T-cell (primary cell): ENCODE results near the gene AMOT. TPM values are rescaled to one million over a fixed set of nuclear protein-coding genes. Genes with fewer than 3 reads are reported as not detected.

Experiments
- ATAC-seq, 4 experiments: fragments of 200-7000 bp in 3 of 4; fragments of 150-1000 bp in 1 of 4; cut with Tn5 transposase; replicated peaks in 1 of 4; 1 replicate in 3 of 4; 2 replicates in 1 of 4; pipeline ENCODE4 v1.10.0; 2021; ENCODE audit warnings: moderate library complexity in 3 of 4, mild to moderate bottlenecking in 2 of 4, moderate number of reproducible peaks in 1 of 4
- CTCF ChIA-PET, 2 donors: fragments of 300-600 bp; sonication (Branson Sonifier 250); formaldehyde crosslinking; loops; one replicate each; lab custom pipeline; 2022; ENCODE audit warnings: antibody characterized with exemption in 2 of 2; lab: Charles Lee
- POLR2A ChIA-PET, 2 donors: fragments of 300-600 bp; sonication (Branson Sonifier 250); formaldehyde crosslinking; loops; one replicate each; lab custom pipeline; 2022; ENCODE audit warnings: antibody characterized with exemption in 2 of 2; lab: Charles Lee
- DNase-seq, 35 experiments: peaks; one replicate each; pipeline versions ENCODE4 v3.0.0 to v3.0.0-alpha.2; 2013 to 2023
- H3K27ac ChIP-seq: one replicate; pipeline ENCODE4 v1.5.1; 2013; ENCODE audit warnings: low read length
- H3K27me3 ChIP-seq, 2 experiments: replicated peaks in 1 of 2; 1 replicate in 1 of 2; 2 replicates in 1 of 2; pipeline versions ENCODE4 v1.6.1 to v1.7.0; 2013; ENCODE audit warnings: low read length in 1 of 2, mixed read lengths in 1 of 2; ENCODE audit not compliant: control insufficient read depth in 2 of 2, insufficient read depth in 2 of 2; ENCODE audit errors: extremely low read depth in 1 of 2
- H3K36me3 ChIP-seq, 2 donors: 1 replicate in 1 of 2; 2 replicates in 1 of 2; pipeline versions ENCODE4 v1.6.1 to v1.7.0; 2013; ENCODE audit warnings: low read length in 1 of 2; ENCODE audit not compliant: control insufficient read depth in 2 of 2, insufficient read depth in 1 of 2; ENCODE audit errors: extremely low read depth in 1 of 2
- H3K4me1 ChIP-seq, 2 experiments: 1 replicate in 1 of 2; 2 replicates in 1 of 2; pipeline versions ENCODE4 v1.6.1 to v1.7.0; 2013; ENCODE audit warnings: low read length in 2 of 2, mixed read lengths in 1 of 2; ENCODE audit not compliant: insufficient read depth in 2 of 2, control insufficient read depth in 1 of 2; ENCODE audit errors: extremely low read depth in 1 of 2
- H3K4me3 ChIP-seq, 2 donors: 1 replicate in 1 of 2; 2 replicates in 1 of 2; pipeline versions ENCODE4 v1.5.1 to v1.7.0; 2013; ENCODE audit warnings: mild to moderate bottlenecking in 2 of 2, low read length in 1 of 2, moderate library complexity in 1 of 2; ENCODE audit not compliant: control insufficient read depth in 1 of 2; ENCODE audit errors: extremely low read depth in 1 of 2
- H3K9me3 ChIP-seq: 2 replicates; pipeline ENCODE4 v1.7.0; 2013
- H3K27ac Mint-ChIP-seq, 2 donors: one replicate each; pipeline ENCODE4 v1.8.0; 2020 to 2021; ENCODE audit warnings: mild to moderate bottlenecking in 2 of 2, mixed read lengths in 2 of 2
- H3K27me3 Mint-ChIP-seq, 2 donors: one replicate each; pipeline ENCODE4 v1.8.0; 2021 to 2022; ENCODE audit warnings: mixed read lengths in 2 of 2
- H3K36me3 Mint-ChIP-seq: one replicate; pipeline ENCODE4 v1.8.0; 2021; ENCODE audit warnings: mixed read lengths
- H3K4me1 Mint-ChIP-seq, 3 donors: one replicate each; pipeline ENCODE4 v1.8.0; 2020 to 2022; ENCODE audit warnings: mixed read lengths in 3 of 3, mild to moderate bottlenecking in 1 of 3
- H3K4me3 Mint-ChIP-seq, 3 donors: one replicate each; pipeline ENCODE4 v1.8.0; 2020 to 2022; ENCODE audit warnings: mild to moderate bottlenecking in 3 of 3, mixed read lengths in 3 of 3, moderate library complexity in 3 of 3
- H3K9me3 Mint-ChIP-seq, 3 donors: one replicate each; pipeline ENCODE4 v1.8.0; 2020 to 2022; ENCODE audit warnings: mixed read lengths in 3 of 3
- WGBS: methylation state at CpG from one replicate; pipeline ENCODE4 v1.1.5; 2013; ENCODE audit warnings: missing lambda C conversion rate; ENCODE audit not compliant: insufficient coverage; 5-methylcytosine and 5-hydroxymethylcytosine counted together
- total RNA-seq, 35 experiments: library from RNA in 6 of 35; stranded (reverse) in 6 of 35; fragments of 120-200 nt in 1 of 35; gene quantifications; one replicate each; pipeline versions ENCODE4 v1.2.1 to v1.2.4 and lab custom pipeline; 2013 to 2026

The AMOT gene
- total RNA-seq, 5 donors from 2014 or later (not counting 1 experiment from before 2014, with no cell fraction given), result 2.7 to 3.9 (median 3.6) TPM

DNA sequence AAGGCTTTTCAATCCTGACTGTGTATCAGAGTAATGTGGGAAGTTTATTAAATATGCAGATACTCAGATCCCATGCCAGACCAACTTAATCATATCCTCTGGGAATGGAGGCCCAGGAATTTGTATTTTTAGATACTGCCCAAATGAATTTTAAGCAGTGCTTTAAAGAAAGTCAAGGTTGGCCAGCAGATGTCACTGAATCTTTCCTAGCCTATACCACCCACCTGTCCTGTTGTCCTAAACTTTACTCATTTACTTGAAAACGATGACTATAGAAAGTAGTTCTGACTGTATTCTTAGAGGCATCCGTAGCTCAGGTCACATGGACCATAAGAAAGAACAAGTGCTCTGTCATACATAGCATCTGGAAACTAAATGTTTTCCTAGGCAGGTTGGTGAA is 79.9 kb downstream of the AMOT start:
- Mint-ChIP-seq H3K27me3 (peaks cover 3 to 35% of the 10 kb centered on the region in 2 donors), H3K36me3 (no peaks in the 10 kb centered on the region), H3K27ac (no peak overlapping the region), H3K9me3 (no peaks in the 10 kb centered on the region), H3K4me1 (no peaks in the 10 kb centered on the region), H3K4me3 (no peak overlapping the region)
- ATAC-seq, result no peak
- CTCF ChIA-PET, result no interaction called here
- POLR2A ChIA-PET, result no interaction called here
- WGBS, result 0% methylated on average over 1 of the region's 2 CpGs
- no peaks in the 10 kb centered on the region for H3K27me3 ChIP-seq
- no peak overlapping the region for H3K27ac ChIP-seq
- H3K9me3 ChIP-seq, result no peaks in the 10 kb centered on the region
- H3K4me1 ChIP-seq, result no peaks in the 10 kb centered on the region
- no peak overlapping the region for H3K4me3 ChIP-seq
- H3K36me3 ChIP-seq, result no peaks in the 10 kb centered on the region
- DNase-seq, result no peak

- Mint-ChIP-seq H3K9me3 (no peaks in the 10 kb centered on the region), H3K4me1 (no peaks in the 10 kb centered on the region), H3K27ac (no peak overlapping the region), H3K4me3 (no peak overlapping the region), H3K36me3 (no peaks in the 10 kb centered on the region), H3K27me3 (peaks cover 3 to 37% of the 10 kb centered on the region in 2 donors)
- ATAC-seq (no peak), DNase-seq (no peak)
- ChIA-PET POLR2A (no interaction called here), CTCF (no interaction called here)
- H3K4me1 ChIP-seq, result no peaks in the 10 kb centered on the region
- H3K36me3 ChIP-seq, result no peaks in the 10 kb centered on the region
- H3K27ac ChIP-seq, result no peak overlapping the region
- H3K4me3 ChIP-seq, result no peak overlapping the region
- no CpG with 5 or more reads among the region's 2 CpGs for WGBS
- no peaks in the 10 kb centered on the region for H3K27me3 ChIP-seq
- H3K9me3 ChIP-seq, result no peaks in the 10 kb centered on the region
Measured at GRCh38 chrX:112759966-112760365, 80.7 kb downstream of the AMOT start.

DNA sequence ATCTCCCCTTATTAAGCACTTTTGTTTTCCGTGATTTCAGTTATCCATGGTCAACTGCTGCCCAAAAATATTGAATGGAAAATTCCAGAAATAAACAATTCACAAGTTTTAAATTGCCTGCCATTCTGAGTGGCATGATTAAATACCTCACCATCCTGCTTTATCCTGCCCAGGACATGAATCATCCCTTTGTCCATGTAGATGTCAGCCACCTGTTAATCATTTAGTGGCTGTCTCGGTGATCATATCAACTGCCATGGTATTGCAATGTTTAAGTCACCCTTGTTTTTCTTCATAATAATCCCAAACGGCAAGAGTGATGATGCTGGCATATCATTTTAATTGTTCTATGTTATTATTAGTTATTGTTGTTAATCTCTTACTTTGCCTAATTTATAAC is 81.1 kb downstream of the AMOT start:
- POLR2A ChIA-PET, result no interaction called here
- CTCF ChIA-PET, result no interaction called here

GRCh38 chrX:112757946-112758345 is 82.7 kb downstream of the AMOT start:
- ChIA-PET POLR2A (no interaction called here), CTCF (no interaction called here)
- Mint-ChIP-seq H3K27me3 (peaks cover 3 to 36% of the 10 kb centered on the region in 2 donors), H3K9me3 (no peaks in the 10 kb centered on the region), H3K27ac (no peak overlapping the region), H3K4me1 (no peaks in the 10 kb centered on the region), H3K36me3 (no peaks in the 10 kb centered on the region), H3K4me3 (no peak overlapping the region)
- H3K27me3 ChIP-seq, result no peaks in the 10 kb centered on the region
- no peaks in the 10 kb centered on the region for H3K4me1 ChIP-seq
- H3K4me3 ChIP-seq, result no peak overlapping the region
- H3K27ac ChIP-seq, result no peak overlapping the region
- H3K9me3 ChIP-seq, result no peaks in the 10 kb centered on the region
- no peaks in the 10 kb centered on the region for H3K36me3 ChIP-seq
- ATAC-seq, result no peak
- DNase-seq, result no peak
- WGBS, result 93% methylated on average over 2 of the region's 4 CpGs

More for the DNA sequence above, 81.1 kb downstream of the AMOT start:
- Mint-ChIP-seq H3K36me3 (no peaks in the 10 kb centered on the region), H3K27me3 (peaks cover 3 to 33% of the 10 kb centered on the region in 2 donors), H3K4me3 (no peak overlapping the region), H3K9me3 (no peaks in the 10 kb centered on the region), H3K27ac (no peak overlapping the region), H3K4me1 (no peaks in the 10 kb centered on the region)
- Histone ChIP-seq H3K36me3 (no peaks in the 10 kb centered on the region), H3K9me3 (no peaks in the 10 kb centered on the region), H3K4me1 (no peaks in the 10 kb centered on the region), H3K27me3 (no peaks in the 10 kb centered on the region), H3K27ac (no peak overlapping the region), H3K4me3 (no peak overlapping the region)
- no CpG with 5 or more reads among the region's 3 CpGs for WGBS
- DNase-seq (no peak), ATAC-seq (no peak)

DNA sequence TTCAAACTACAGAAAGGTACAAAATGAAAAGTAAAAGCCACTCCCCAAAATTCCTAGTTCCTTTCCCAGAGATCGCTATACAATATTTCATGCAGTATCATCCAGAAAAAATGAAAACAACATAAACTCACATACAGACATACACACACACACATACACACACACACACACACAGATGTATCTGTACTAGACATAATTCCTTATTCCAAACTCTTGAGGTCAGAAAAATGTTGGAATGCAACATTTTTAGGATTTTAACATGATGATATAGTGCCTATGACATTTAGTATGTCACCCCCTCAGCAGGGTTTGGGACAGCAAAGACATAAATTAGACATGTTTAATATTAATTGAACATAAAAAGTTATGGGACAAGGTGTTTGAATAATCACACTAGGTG is 87.5 kb downstream of the AMOT start:
- ChIA-PET CTCF (no interaction called here), POLR2A (no interaction called here)
- Mint-ChIP-seq H3K27me3 (peaks cover 0 to 24% of the 10 kb centered on the region in 2 donors), H3K27ac (no peak overlapping the region), H3K4me1 (no peaks in the 10 kb centered on the region), H3K4me3 (no peak overlapping the region), H3K36me3 (no peaks in the 10 kb centered on the region), H3K9me3 (no peaks in the 10 kb centered on the region)
- no peaks in the 10 kb centered on the region for H3K27me3 ChIP-seq
- no peak overlapping the region for H3K27ac ChIP-seq
- H3K9me3 ChIP-seq, result no peaks in the 10 kb centered on the region
- no peak for DNase-seq
- no peaks in the 10 kb centered on the region for H3K36me3 ChIP-seq
- WGBS, result no CpG with 5 or more reads among the region's 1 CpG
- no peaks in the 10 kb centered on the region for H3K4me1 ChIP-seq
- no peak overlapping the region for H3K4me3 ChIP-seq
- ATAC-seq, result no peak

DNA sequence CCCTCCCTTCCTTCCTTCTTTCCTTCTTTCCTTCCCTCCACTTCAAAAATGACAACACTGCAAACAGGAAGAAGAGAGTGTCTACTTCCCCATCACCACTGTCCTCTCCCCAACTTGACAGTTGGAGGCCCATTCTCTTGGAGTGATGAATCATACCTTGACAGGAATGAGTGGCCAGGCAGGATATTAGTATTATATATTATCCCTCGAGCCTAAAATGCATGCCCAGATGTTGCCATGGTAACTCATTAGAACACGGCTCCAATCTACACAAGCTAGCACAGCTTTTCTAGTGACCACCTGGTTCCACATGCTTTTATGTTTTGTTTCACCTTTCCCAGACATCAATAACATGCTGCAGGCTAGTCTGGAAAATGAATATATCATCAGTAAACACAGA is 89.6 kb downstream of the AMOT start:
- CTCF ChIA-PET, result no interaction called here
- Mint-ChIP-seq H3K27me3 (peaks cover 0 to 17% of the 10 kb centered on the region in 2 donors), H3K4me1 (no peaks in the 10 kb centered on the region), H3K9me3 (no peaks in the 10 kb centered on the region), H3K4me3 (no peak overlapping the region), H3K36me3 (no peaks in the 10 kb centered on the region), H3K27ac (no peak overlapping the region)
- no CpG with 5 or more reads among the region's 2 CpGs for WGBS
- Histone ChIP-seq H3K4me3 (no peak overlapping the region), H3K4me1 (no peaks in the 10 kb centered on the region), H3K27me3 (no peaks in the 10 kb centered on the region), H3K27ac (no peak overlapping the region), H3K9me3 (no peaks in the 10 kb centered on the region), H3K36me3 (no peaks in the 10 kb centered on the region)
- no peak for DNase-seq
- ATAC-seq, result no peak
- POLR2A ChIA-PET, result no interaction called here
